ENCODE data around the gene PUS1.

- TF ChIP-seq CREB1 (IDR thresholded peaks at IDR 0.05; ENCODE audit: low read depth) (no peak), NFIC (IDR thresholded peaks at IDR 0.05) (no peak), EGR1 (IDR thresholded peaks at IDR 0.05) (no peak), REST (IDR thresholded peaks at IDR 0.05; ENCODE audit: low read depth) (no peak), EP300 (IDR thresholded peaks at IDR 0.05; ENCODE audit: borderline replicate concordance) (no peak), RAD21 (IDR thresholded peaks at IDR 0.05; ENCODE audit: low read depth) (no peak), YY1 (IDR thresholded peaks at IDR 0.05; ENCODE audit: low read depth) (no peak), TAF1 (IDR thresholded peaks at IDR 0.05; ENCODE audit: low read depth) (no peak), CEBPB (IDR thresholded peaks at IDR 0.05) (no peak), MAX (IDR thresholded peaks at IDR 0.05) (no peak), ZBTB7A (IDR thresholded peaks at IDR 0.05; ENCODE audit: low read depth) (no peak), USF1 (IDR thresholded peaks at IDR 0.05) (no peak)
Measured at GRCh38 chr12:131939007-131939406, 9.9 kb downstream of the PUS1 start.
